Activated CD8-positive, alpha-beta memory T cell treated with anti-CD3 and anti-CD28 coated beads for 36 hours (primary cell): Measurements from ENCODE around the gene CEBPB. TPM values are rescaled to one million over a fixed set of nuclear protein-coding genes. Genes with fewer than 3 reads are reported as not detected.
"Not testable (repeated sequence)": the region's sequence is repeated elsewhere in the genome, so short reads cannot be mapped to it uniquely, and the experiment has no call there.

Source experiments
- CTCF ChIA-PET: fragments of 350-600 bp; sonication (Branson Sonifier 250); formaldehyde crosslinking; loops from one replicate; lab custom pipeline; 2021; ENCODE audit warnings: antibody characterized with exemption; lab: Charles Lee
- POLR2A ChIA-PET: fragments of 350-600 bp; sonication (Branson Sonifier 250); formaldehyde crosslinking; loops from one replicate; lab custom pipeline; 2021; ENCODE audit warnings: antibody characterized with exemption; lab: Charles Lee
- total RNA-seq, 2 experiments: library from RNA; stranded (reverse); gene quantifications; one replicate each; pipeline ENCODE4 v1.2.3, GENCODE V29; 2021

CEBPB gene
- 10 to 100 TPM; 32.5 to 32.6 TPM for total RNA-seq

DNA sequence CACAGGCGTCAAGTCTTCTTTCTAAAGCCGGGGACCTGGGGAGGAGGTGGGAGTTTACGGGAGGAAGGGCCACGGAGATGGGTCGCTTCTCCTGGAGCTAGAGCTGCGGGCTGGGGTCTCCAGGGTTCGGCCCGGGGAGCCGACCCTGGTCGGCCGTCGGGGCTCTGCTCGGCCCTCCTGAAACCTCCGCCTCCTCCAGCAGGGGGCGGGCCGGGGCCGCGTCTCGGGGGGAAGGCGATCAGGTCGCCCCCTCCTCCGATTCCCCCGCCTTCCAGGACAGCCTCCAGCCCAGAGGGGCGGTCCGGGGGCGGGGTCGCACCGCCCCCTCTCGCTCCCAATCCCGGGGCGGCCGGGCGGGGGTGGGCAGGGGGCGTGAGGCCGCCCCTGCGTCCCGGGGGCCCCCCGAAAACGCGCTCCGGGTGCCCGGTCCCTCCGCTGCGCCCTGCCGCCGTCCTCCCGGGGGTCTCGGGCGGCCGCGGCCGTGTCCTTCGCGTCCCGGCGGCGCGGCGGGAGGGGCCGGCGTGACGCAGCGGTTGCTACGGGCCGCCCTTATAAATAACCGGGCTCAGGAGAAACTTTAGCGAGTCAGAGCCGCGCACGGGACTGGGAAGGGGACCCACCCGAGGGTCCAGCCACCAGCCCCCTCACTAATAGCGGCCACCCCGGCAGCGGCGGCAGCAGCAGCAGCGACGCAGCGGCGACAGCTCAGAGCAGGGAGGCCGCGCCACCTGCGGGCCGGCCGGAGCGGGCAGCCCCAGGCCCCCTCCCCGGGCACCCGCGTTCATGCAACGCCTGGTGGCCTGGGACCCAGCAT is at the start of gene CEBPB:
Gene CEBPB (plus strand): TSS at position 580 of the 814 bp plus-strand sequence. CDS start 204 bp downstream, at position 784.
- ChIA-PET POLR2A (interaction anchor here (0.6 to 2.0 kb wide), 9 partner anchors 93 to 380 kb away, joined by 3 to 9 read pairs (median 3); no protein-coding TSS in a partner anchor), CTCF (interaction anchor here (0.7 to 9.0 kb wide), 9 partner anchors 9 to 389 kb away, joined by 3 to 73 read pairs (median 4); no protein-coding TSS in a partner anchor)

DNA sequence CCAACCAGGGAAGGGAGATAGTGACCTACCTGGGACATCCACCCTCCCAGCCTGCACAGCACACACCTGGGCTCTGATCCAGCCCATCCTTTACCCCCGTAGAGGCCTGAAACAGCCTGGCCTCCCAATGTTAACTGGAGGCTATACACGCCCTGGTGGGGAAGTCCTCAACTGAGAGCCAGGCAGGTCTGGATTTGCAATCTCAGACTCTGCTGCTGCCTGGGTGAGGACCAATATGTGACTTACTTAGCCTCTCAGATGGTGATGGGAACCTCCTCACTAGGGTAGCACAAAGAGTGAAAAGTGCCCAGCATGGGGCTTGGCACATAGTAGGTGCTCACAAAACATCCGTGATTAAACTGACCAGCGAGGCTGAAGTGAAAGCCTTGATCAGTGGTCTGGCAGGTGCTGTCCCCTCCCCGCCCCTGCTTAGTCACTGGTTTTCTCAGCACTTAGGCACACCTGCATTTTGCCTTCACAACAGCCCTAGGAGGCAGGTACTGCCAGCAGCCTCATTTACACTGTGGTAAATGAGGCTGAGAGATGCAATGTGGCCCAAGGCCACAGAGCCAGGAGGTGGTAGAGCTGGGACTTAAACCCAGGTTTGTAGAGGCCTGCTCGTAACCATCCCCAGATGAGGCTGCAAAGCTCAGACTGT is 49.5 kb upstream of the CEBPB start:
- ChIA-PET POLR2A (no interaction called here), CTCF (interaction anchor here (0.8 to 1.8 kb wide), 3 partner anchors 13 to 179 kb away, joined by 3 to 6 read pairs (median 4); partner anchors contain the start of gene PEDS1)

DNA sequence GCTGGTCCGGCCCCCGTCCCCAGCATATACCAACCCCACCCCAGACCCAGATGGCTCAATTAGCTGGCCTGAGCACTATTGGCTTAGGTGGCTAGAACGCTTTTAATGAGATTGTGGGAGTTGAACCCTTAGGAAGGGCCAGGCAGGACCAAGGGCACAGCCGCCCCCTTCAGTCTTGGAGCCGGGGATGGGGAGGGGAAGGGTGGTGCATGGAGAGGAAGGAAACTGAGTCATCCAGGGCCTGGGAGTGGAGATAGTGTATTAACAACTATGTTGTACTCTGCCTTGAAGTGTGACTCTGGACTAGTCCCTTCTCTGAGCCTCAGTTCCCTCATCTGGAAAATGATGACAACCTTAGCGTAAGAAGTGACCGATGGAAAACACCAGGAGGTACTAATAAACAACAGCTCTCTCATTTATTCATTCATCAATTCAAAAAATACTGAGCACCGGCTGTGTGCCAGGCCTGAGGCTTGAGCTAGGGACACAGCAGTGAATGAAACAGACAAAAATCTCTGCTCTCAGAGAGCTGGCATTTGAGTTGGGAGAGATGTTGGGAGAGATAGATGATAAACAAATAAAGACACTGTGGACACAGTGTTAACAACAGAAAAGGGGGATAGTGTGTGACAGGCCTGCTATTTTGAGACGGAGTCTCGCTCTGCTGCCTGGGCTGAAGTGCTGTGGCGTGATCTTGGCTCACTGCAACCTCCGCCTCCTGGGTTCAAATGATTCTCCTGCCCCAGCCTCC is 48.6 kb upstream of the CEBPB start:
- CTCF ChIA-PET, result interaction anchor here (0.8 to 1.2 kb wide), 3 partner anchors 26 to 180 kb away, joined by 3 to 4 read pairs (median 4); no protein-coding TSS in a partner anchor
- POLR2A ChIA-PET, result no interaction called here

DNA sequence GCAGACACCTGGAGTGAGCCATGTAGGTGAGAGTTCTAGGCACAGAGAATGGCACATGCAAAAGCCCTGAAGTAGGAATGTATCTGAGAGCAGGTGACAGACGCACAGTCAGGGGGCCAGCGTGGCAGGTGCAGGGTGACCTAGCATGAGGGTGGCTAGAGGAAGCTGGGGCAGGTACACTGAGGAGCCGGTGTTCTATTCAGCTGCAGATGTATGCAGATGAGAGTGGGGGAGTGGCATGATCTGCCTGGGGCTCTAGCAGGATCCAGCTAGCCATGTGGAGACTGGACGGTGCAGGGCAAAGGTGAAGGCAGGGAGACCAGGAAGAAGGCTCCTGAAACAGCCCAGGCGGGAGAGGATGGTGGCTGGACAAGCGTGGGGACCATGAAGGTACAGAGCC is 47.8 kb upstream of the CEBPB start:
- CTCF ChIA-PET, result interaction anchor here (0.9 to 1.2 kb wide), 2 partner anchors 25 to 27 kb away, joined by 3 to 4 read pairs; no protein-coding TSS in a partner anchor
- POLR2A ChIA-PET, result no interaction called here

DNA sequence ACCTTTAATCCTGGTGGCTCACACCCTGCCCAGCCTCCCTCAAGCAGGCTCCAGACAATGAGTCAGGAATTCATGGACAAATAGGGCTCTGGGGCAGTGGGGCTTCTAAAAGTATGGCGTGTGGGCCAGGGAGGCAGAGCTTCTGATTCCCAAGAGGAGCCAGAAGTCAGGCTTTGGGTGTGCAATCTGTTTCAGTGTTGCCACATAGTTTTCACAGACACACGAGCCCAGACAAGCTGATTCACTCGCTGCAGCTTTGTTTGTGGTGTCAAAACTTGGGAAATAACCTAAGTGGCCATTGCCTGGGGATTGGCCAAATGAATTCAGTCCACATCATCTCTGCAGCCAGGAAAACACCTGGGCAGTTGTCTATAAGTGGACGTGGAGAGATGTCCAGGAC is 46.3 kb upstream of the CEBPB start:
- POLR2A ChIA-PET, result no interaction called here
- CTCF ChIA-PET, result interaction anchor here (1.2 to 1.5 kb wide), 3 partner anchors 10 to 28 kb away, joined by 3 to 4 read pairs (median 3); no protein-coding TSS in a partner anchor

DNA sequence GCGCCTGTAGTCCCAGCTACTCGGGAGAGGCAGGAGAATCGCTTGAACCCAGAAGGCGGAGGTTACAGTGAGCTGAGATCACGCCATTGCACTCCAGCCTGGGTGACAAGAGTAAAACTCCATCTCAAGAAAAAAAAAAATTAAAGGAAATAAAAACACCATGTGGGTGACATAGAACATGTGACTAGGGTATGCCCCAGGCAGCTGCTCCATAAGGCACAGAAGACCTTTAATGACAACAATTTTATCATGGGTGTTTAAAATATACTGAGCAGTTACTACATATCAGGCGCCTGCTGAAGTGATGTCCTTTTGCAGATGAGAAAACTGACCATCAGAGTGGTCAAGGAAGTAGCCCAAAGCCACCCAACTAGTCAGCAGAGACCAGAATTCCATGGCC is 45.1 kb upstream of the CEBPB start:
- ChIA-PET CTCF (interaction anchor here (1.5 kb wide), 1 partner anchor 30 kb away, joined by 3 read pairs; no protein-coding TSS in a partner anchor), POLR2A (no interaction called here)

DNA sequence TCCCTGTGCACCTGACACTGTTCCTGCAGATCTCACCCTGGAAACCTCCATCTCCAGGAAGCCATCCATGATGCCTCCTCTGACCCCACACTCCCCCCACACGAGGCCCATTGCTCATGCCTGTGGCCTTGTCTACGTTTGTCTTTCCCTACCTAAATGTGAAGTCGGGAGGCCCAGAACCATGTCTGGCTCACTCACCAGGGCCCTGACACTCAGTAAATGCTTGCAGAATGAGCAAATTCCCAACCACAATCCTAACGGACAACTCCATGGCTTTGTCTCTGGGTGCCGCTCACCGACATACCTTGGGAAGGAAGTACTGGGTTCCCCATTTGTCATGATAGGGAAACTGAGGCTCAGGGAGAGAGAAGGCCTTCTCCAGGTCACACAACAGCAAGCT is 44.4 kb upstream of the CEBPB start:
- CTCF ChIA-PET, result interaction anchor here (2.1 kb wide), 1 partner anchor 25 kb away, joined by 5 read pairs; no protein-coding TSS in a partner anchor

DNA sequence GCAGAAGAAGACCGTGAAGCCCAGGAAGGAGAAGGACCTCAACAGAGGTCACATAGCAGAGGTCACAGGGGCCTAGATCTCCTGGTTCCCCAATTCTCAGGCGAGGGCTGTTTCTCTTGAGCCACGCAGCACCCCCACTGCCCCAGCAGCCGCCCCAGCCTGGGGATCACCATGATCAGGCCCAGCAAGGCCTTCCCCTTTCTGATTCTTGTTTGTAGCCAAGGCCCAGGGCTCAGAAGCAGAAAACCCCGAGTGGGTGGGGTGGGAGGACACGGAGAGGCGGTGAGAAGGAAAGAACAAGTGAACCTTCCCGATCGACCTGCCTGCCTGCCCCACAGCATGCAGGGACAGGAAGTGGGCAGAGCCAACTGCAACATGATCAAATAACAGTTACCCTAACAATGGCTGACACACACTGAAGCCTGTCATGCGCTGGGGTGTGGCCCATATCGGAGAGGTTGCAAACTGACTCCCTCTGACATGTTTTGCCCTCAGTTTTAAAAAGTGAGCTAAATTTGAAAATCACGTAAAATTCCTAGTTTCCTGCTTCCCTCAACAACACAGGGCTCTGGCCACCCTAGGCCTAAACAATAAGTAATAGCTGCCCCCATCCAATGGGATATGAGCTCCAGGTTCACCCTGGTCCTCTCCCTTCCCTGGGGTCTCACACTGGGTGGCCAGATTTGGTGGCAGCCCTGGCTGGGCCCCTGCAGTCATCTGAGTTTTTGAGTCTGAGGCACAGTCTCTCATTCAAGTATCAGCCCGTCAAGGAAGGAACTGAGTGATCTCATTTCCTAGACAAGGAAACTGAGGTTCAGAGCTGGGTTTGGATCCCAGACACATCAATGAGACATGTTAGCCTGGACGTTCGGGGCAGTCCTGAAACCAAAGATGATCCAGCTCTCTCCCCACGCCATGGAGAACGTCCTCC is 43.6 kb upstream of the CEBPB start:
- CTCF ChIA-PET, result interaction anchor here (1.0 to 2.1 kb wide), 5 partner anchors 22 to 76 kb away, joined by 5 to 6 read pairs (median 6); no protein-coding TSS in a partner anchor
- POLR2A ChIA-PET, result interaction anchor here (1.2 to 1.3 kb wide), 2 partner anchors 32 to 34 kb away, joined by 3 to 4 read pairs; no protein-coding TSS in a partner anchor

More for the DNA sequence above, 44.4 kb upstream of the CEBPB start:
- POLR2A ChIA-PET, result no interaction called here

DNA sequence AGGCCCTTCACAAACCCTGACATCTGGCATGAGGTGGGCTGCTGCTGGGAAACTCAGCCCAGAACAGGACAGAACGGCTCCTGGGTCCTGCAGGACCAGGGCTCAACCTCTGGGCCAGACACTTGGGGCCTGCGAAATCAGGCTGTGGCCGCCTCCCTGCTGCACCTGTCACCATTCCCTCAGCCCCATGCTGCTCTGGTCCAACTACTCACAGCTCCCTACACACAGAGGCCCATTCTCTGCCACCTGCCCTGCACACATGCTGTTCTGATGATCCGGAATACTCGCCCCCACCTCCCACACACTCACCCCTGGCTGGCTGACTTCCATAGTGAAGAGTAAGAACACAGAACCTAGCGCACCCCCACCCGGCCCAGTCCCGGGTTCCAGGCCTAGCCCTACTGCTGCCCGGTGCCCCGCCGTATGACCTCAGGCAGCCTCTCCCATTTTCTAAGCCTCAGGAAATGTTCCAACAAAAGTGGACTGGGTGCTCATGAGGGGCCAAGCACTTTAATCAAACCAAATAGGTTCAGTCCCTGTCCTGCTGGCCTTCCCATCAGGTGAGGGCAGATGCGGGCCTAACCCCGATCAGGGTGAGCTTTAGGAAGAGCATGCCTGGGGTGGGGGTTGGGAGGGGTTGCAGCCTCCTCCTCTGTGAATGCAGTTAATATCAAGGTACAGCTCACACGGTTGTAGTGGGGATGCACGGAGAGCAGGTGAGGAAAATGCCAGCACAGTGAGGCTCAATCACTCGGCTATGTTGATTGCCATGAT is 41.0 kb upstream of the CEBPB start:
- CTCF ChIA-PET, result interaction anchor here (0.8 to 1.4 kb wide), 4 partner anchors 20 to 171 kb away, joined by 3 to 4 read pairs (median 3); no protein-coding TSS in a partner anchor
- POLR2A ChIA-PET, result no interaction called here

DNA sequence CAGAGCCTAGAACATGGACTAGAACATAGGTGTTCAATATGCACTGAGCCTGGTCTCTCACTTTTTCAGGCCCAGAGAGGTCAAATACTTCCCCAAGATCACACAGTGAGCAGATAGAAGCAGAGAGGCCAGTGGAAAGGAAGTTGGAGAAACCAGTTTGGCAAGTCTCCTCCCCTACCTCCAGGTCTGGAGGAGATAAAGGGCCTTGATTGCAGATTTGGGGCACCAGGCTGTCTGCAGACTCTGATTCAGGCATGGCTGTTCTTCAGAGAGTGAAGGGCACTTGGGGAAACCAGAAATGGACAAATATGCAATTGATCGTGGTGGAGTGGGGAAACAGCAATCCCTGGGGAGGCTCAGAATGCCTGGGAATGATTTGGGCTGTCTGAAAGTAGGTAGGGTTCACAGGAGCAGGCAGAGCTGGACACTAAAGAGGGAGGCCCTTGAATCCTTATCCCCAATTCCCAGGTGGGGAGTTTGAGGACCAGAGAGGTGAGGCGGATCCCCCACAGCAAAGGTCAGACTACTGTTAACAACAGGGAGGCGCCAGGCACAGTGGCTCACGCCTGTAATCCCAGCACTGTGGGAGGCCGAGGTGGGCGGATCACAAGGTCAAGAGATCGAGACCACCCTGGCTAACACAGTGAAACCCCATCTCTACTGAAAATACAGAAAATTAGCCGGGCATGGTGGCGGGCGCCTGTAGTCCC is 39.4 kb upstream of the CEBPB start:
- ChIA-PET POLR2A (no interaction called here), CTCF (interaction anchor here (2.3 kb wide), 1 partner anchor 30 kb away, joined by 7 read pairs; no protein-coding TSS in a partner anchor)

DNA sequence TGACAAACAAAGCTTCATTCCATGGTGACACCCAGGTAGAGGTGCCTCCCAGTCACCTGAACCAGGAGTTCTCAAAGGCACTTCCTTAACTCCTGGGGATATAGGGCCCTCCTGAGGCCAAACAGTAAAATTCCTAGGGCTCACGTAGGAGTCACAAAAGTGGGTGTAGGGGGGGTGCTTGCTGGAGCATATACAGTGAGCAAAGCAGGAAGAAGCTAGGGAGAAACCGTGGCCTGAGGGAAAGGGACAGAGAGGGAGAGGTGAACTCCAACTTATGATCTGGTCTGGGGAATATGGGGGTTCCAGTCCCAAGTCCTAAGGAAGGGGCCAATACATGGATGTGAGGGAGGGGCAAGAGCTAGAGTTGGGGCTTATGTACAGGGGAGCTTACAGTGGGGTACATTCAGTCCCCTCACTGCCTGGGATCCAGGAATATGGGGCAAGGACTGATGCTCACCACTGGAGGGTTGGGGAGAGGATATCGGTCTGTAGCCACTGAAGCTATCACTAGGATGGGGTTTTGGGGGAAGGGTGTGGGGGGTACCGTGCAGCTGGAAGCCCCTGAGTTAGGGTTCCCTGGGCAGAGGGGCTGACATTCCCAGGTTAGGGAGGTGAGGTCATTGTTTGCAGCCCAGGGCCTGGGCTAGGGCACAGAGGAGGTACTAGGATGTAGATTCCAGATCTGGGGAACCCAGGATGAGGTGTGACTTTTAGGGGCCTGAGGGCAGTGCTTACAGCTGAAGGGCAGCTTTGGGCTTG is 38.1 kb upstream of the CEBPB start:
- ChIA-PET POLR2A (interaction anchor here (0.6 to 2.7 kb wide), 3 partner anchors 13 to 45 kb away, joined by 3 to 11 read pairs (median 3); no protein-coding TSS in a partner anchor), CTCF (interaction anchor here (0.6 to 2.3 kb wide), 10 partner anchors 11 to 310 kb away, joined by 3 to 7 read pairs (median 4); no protein-coding TSS in a partner anchor)

DNA sequence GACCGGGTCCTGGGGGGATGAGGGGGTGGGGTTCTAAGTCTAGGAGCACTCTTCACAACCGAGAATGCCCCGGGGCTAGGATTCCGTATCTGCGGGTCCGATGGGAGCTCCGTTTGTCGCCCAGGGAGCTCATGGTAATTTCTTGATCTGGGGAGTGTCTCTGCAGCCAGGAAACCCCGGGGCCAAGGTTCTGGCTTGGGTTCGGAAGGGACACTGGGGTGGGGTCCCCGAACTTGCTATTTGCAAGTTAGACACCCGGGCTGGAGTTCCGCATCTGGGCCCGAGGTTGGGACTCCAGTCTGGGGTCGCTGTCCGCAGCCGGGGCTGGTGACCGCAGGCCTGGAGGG is 37.5 kb upstream of the CEBPB start:
- ChIA-PET CTCF (interaction anchor here (0.6 to 2.2 kb wide), 12 partner anchors 10 to 174 kb away, joined by 3 to 7 read pairs (median 4); partner anchors contain the start of gene UBE2V1), POLR2A (interaction anchor here (0.6 to 2.7 kb wide), 6 partner anchors 13 to 578 kb away, joined by 3 to 11 read pairs (median 3); no protein-coding TSS in a partner anchor)

DNA sequence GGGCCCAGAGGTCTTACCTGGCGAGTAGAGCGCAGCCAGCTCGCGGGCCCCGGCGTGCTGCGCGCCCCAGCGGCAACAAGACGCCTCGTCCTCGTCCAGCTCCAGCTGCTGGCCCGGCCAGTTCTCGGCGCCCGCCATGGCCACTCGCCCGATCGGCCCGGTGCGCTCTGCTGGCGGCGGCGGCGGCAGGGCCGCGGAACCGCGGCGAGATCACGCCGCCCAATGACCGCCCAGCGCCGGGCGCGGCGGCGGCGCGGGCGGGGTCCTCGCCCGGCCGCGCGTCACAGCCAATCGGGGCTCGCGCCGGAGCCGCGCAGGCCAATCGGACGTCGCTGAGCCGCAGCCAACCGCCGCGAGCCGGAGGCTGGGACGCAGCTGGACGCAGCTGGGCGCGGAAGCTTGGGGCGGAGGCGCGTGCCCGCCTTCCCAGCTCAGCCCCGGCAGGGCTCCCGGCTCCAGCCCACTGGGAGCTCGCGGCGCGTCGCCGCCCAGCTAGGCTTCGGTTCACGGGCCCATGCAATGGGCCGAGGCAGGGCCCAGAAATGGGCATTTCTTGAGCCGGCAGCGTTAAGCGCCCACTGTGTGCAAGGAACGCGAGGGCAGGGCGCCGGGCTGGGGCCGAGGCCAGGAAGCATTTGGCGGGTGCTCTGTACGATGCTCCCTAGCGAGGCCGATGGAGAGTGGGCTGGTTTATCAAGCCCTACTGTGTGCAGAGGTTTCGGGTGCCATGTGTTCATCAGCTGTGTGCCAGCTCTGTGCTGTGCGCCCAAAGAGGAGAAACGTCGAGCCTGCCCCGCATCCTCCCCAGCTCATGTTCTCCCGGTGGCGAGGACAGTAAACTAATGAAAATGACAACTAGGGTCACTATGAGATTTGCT is 36.9 kb upstream of the CEBPB start, which contains the start of gene PEDS1:
Gene PEDS1 (minus strand): TSS at position 224 of the 878 bp plus-strand sequence. CDS start 86 bp downstream, at position 138.
- POLR2A ChIA-PET, result interaction anchor here (0.6 to 2.7 kb wide), 5 partner anchors 12 to 577 kb away, joined by 3 to 11 read pairs (median 4); no protein-coding TSS in a partner anchor
- CTCF ChIA-PET, result interaction anchor here (0.8 to 2.2 kb wide), 12 partner anchors 10 to 82 kb away, joined by 3 to 7 read pairs (median 4); partner anchors contain the start of gene UBE2V1

DNA sequence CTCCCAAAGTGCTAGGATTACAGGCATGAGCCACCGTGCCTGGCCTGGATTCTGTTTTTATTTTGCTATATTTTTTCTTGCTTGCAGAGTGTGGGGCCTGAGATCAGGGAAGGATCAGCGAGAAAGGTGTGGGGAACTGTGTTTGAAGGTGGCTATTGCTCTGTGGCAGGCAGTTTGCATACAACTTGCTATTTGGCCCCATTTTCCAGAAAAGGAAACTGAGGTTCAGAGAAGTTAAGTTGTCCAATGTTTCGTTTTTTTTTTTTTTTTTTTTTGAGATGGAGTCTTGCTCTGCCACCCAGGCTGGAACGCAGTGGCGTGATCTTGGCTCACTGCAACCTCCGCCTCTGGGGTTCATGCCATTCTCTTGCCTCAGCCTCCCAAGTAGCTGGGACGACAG is 29.1 kb upstream of the CEBPB start:
- CTCF ChIA-PET, POLR2A ChIA-PET: not testable (repeated sequence)
